Epidermal melanocyte (primary cell): Measurements from ENCODE around the gene KCNAB1.
"Not testable (repeated sequence)": the region's sequence is repeated elsewhere in the genome, so short reads cannot be mapped to it uniquely, and the experiment has no call there.

Source experiments
- DNase-seq: peaks from one replicate; pipeline ENCODE4 v3.0.0; 2011; ENCODE audit warnings: low spot score; ENCODE audit not compliant: insufficient read length

Gene KCNAB1

GRCh38 chr3:156176048-156176447 is 55.7 kb downstream of the KCNAB1 start:
- no peak for DNase-seq

DNA sequence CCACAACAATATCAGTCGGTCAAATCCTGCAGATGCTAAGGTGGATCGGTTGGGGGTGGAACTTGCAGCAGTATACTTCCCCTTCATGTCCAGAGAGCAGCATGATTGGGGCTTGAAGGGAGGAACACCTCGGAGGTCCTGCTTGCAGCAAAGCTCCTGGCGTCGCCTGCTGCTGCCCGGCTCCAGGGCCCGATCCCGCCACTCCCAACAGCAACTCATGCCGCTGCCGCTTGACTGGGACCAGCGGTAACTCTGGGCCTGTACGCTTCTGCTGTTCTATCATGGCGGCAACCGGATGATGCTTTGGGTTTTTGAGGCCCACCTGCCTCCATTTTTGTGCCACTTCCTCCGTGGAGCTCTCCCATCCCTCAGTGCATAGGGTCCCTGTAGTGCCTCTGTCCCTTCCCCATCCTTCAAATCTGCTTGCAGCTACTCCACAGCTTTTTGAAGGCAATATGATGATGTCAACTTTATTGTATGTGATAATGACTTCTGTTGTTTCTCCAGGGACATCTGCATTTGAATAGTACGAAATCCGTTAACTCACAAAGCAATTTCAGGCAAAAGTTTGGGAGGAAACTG is 56.3 kb downstream of the KCNAB1 start:
- no peak for DNase-seq

DNA sequence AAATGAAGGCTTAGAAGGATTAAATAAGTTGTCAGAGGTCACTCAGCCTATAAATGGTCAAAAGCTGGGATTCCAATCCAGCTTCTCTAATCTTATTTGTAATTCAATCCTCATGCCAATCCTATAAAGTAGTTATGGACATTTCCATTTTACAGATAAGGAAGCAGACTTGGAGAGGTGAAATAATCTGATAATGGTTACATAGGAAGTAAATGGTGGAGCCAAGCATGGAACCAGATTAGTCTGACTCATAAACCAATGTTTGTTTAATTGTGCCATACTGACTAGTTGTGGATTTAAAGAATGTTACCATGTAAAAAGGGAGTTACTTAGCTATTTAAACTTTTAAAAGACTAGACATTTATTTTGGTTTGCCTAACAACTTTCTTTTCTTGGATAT is 59.7 kb downstream of the KCNAB1 start:
- no peak for DNase-seq

DNA sequence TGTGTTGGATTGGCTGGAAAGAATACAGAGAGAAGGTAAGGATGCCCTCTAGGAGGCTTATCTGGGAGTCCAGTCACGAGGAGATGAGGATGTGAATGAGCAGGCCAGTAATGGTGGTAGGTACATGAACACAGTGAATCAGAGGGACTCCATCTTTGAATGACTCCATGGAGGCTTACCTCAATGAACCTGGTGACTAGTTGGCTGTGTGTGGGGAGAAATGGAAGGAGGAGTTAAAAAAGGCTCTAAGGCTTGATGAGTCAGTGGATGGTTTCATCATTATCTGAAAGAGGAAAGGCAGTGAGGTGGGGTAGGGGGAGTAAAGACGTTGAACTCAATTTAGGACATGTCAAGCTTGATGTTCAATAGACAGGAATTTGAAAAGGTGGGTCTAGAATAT is 61.1 kb downstream of the KCNAB1 start:
- DNase-seq = no peak

GRCh38 chr3:156183396-156183795 is 63.0 kb downstream of the KCNAB1 start:
- DNase-seq = no peak

DNA sequence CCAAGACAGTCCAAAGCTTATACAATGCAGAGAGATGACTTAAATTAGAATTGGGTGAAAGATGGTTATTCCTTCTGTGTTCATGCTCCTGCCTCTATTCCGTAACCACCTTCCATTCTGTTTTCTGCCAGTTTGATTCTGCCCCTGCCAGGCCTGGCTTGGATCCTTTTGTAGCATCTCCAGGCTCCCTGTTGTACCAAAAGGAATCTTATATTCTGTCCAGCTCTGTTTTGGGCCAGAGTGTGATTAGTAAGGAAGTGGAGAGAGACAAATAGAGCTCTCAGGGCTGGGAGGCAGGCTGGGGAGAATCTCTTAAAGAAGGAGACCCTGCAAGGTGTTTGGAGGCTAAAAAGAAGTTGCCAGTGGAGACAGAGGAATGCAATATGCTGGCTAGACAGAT is 63.8 kb downstream of the KCNAB1 start:
- no peak for DNase-seq

GRCh38 chr3:156187146-156187769 is 66.9 kb downstream of the KCNAB1 start:
- DNase-seq = no peak

GRCh38 chr3:156188757-156189156 is 68.4 kb downstream of the KCNAB1 start:
- no peak for DNase-seq

DNA sequence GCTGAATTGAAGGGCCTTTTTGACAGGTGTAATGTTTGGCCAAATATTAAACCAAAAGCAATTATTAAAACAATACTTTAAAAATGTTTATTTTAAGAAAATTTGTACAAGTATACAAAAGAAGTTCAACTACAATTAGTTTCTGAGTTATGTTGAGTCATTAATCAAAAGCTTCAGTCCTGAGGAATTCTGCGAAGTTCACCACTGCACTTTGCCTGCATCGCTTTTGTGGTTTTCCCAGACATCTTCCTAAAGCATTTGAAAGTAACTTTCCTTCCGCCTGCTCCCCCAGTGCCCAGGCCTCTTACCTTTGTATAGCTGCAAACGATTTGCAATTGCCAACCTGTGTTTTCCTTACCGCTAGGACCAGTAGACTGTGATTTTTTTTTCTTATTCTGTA is 69.5 kb downstream of the KCNAB1 start:
- no peak for DNase-seq

DNA sequence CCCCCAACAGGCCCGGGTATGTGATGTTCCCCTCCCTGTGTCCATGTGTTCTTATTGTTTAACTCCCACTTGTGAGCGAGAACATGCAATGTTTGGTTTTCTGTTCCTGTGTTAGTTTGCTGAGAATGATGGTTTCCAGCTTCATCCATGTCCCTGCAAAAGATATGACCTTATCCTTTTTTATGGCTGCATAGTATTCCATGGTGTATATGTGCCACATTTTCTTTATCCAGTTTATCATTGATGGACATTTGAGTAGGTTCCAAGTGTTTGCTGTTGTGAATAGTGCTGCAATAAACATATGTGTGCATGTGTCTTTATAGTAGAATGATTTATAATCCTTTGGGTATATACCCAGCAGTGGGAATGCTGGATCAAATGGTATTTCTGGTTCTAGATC is 74.6 kb downstream of the KCNAB1 start:
- DNase-seq = not testable (repeated sequence)

DNA sequence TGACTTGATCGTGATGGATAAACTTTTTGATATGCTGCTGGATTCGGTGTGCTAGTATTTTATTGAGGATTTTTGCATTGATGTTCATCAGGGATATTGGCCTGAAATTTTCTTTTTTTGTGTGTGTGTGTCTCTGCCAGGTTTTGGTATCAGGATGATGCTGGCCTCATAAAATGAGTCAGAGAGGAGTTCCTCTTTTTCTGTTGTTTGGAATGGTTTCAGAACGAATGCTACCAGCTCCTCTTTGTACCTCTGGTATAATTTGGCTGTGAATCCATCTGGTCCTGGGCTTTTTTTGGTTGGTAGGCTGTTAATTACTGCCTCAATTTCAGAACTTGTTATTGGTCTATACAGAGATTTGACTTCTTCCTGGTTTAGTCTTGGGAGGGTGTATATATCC is 76.8 kb downstream of the KCNAB1 start:
- not testable (repeated sequence) for DNase-seq

DNA sequence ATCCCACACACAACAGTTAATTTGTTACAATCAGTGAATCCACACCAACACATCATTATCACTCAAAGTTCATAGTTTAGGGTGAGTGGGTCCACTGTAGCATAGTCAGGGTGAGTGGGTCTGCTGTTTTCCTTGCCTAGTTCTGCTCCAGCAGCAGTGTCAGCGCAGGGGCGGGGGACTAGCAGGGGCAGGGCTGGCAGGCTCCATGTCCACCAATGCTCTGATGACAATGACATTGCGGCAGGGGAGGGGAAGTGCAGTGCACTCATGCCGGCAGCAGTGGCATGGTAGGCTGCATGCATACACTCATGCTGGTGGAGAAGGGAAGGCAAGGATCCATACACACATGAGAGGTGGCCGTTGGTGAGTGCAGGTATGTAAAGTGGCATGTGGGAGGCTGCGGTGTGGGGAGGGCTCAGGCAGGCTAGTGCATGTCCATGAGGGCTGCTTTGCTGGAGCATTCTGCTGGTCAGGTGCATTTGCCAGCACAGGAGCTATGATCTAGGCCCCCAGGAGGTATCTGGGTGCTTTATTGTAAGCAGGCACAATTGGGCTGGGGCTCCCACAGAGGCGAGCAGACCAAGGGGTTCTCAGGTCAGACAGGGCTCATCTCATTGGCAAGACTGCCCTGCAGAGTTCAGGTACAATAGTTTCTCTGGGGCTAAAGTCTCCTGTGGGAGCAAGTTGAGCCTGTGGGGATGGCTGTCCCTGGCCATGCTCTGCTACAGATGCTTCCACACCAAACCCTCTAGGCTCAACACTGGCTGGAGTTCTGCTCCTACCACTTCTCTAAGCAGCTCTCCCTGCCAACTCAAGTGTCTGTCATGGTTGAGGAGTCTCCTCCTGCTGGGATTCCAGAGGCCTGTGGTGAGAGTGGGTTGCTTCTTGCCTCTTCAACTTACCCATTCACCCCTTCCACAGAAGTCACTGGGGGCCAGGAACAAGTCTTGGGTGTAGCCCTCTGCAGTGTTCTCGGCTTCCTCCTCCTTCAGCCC is 81.3 kb downstream of the KCNAB1 start:
- no peak for DNase-seq

DNA sequence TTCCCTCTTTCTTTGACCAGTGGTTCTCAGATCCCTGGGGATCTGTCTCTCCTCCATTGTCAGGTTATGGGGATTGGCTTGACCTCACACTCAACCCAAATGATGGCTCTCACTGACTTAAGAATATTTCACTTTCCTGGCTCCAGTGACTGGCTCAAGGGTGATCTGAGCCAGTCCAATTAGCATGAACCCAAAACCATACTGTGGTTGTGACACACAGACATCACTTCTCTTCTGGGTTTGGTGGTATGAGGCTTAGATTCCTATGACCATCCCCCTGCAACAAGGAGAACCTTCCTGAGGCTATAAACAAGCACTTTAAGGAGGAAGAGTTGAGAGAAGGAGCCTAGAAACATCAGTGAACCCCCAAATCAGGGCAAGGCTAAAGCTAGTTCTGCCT is 85.8 kb downstream of the KCNAB1 start:
- no peak for DNase-seq

DNA sequence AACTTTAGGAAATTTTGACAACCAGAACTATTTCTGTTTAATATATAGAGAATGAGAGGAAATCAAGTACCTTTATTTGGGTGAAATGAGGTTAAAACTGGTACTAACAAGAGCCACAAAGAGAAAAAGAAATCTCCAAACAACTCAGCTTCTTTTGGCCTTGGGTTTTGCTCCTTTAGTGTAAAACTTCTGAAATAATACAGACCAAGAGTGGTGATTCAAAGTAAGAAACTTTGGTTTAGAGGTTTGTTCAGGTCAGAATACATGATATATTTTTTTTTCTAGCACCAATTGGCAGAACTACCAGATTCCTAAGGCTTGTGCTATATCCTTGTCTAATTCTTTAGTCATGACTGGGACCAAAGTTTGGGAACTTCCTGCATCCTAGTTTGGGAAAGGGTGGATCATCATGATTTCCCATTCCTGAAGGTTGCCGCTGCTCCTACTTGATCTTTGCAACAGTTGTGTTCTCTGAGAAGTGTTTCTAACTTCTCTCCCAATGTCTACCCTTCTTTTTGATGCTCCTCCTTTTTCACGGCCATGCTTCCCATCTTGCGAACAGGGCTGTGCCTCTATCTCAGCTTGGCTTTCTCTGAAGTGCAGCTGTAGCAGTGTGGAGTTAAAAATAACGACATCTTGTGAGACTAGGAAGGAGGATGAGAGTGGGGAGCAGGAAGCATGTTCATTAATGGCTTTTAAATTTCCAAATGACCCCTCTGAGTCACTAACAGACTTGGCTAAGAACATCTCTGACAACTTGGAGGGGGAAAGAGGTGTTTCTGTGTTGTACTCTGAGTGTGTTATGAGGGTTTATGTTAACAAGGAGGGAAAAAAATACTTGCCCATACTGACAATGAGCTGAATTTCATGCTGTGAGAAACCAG is 87.7 kb downstream of the KCNAB1 start:
- no peak for DNase-seq

DNA sequence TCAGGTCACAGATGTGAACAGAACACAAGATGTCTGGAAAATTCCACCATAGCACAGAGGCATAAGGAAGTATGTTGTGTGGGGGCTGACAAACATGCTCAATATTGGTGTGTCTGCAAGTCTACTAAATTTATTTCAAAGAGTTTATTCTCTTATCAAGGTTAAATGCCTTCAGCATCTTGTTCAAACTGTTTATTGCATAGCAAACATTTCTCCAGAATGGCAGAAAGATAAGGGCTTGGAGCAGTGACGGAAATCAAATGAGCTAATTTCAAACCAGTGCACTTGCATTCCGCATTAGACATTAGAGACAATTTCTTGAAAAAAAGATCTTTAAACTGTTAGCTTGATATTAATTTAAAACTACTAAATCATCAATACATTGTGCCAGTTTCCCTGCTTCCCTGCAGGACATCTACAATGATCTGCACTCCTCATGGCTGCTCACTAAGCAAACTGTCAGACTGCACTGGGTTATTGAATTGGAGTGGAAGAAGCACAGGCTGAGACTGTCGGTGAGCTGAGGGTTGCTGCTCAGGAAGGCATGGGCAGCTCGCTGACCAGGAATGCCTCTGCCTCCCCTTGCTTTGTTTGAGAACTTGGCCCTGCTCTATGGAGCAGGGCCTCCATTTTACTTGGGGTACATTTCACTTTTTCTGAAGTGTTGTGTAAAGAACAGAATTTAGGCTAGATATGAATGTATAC is 89.4 kb downstream of the KCNAB1 start:
- no peak for DNase-seq

- no peak for DNase-seq
These were observed 91.2 kb downstream of the KCNAB1 start for GRCh38 chr3:156211583-156211982.

DNA sequence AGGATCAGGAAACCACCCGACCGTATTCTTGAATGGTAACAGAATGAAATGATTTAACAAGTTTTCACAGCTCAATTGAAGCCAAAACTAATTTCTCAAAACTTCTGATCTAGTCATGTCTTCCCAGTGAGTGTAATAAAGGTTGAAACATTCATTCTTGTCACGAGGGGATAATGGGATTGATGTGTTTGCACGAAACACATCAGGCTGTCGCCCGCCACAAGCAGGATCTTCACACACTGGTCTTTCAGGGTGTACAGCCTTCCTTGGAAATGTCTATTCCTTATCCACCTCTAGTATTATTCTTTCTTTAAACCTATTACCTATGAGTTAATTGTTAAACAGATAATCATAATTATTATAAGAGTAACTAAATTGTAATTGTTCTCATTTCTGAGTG is 94.3 kb downstream of the KCNAB1 start:
- no peak for DNase-seq

GRCh38 chr3:156215751-156216150 is 95.4 kb downstream of the KCNAB1 start:
- DNase-seq = no peak

GRCh38 chr3:156216216-156216615 is 95.8 kb downstream of the KCNAB1 start:
- DNase-seq = no peak

- no peak for DNase-seq
These were observed 96.5 kb downstream of the KCNAB1 start for GRCh38 chr3:156216852-156217251.
